Measurements from ENCODE around the gene MYO18B.

MYO18B gene

GRCh38 chr22:26004477-26004876, 262.5 kb downstream of the MYO18B start:
- no peak for DNase-seq

DNA sequence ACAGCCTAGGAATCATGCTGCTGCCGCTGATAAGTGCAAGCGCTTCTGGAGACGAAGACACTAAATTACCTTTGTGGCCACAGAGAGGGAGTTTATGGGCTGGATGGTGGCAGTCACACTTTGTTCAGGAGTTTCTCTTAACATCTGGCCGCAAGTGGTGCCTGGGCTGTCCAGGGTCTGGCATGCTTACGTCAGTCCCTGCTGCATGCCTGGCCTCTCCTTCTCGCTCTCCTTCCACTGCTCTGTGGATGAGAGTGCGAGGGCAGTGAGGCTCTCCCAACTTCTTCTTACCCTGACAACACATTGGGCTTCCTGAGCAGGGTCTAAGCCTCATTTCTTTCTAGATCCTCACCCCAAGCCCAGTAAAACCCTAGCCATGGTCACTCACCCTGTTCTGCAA, 266.6 kb downstream of the MYO18B start:
- no peak for DNase-seq

DNA sequence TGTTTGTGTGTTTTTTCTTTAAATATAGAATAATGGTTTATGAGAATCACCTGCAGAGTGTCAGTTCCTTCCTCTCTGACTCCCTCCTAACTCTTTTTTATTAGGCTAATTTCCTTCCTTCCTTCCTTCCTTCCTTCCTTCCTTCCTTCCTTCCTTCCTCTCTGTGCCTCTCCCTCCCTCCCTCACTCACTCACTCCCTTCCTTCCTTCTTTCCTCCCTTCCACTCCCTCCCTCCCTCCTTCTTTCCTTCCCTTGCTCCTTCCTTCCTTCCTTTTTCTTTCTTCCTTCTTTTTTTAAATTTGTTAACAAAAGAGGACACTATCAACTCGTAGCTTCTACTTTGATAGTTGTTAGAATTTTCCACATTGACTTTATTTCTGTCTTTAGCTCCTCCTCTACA, 274.9 kb downstream of the MYO18B start:
- no peak for DNase-seq

DNA sequence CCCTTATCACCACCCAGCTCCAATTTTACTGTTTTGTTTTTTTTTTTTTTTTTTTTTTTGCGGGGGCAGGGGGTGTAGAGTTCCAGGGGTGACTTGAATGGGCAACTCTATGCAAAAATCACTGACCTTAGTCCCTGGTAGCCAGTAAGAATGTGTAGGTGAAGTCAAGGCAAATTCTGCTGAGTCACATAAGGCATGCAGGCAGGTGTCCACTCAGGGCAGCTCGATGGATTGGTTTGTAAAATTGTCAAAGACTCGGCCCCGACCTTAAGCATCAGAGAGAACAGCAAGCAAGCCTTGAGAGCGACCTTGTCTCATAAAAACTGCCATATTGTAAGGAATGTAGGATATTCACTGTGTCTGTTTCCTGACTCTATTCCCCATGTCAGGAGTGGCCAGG, 275.9 kb downstream of the MYO18B start:
- DNase-seq: no peak

DNA sequence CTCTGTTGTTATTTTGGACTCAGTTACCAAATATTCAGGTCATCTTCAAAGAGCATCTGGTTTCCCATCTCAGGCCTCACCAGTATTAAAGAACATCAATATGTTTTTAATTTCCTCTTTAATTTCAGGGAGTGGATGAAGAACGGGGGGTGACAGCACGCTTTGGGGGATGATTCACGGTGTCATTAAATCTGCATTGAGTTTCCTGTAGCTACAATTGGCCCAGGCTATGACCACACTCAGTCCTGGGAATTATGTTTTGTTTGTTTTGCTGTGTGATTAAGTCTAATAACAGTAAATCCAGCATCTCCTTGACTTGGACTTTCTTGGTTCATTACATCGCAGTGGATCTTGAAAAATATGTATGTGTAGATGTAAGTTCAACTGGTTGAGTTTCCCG, 277.6 kb downstream of the MYO18B start:
- no peak for DNase-seq

- no peak for DNase-seq
These were observed 279.5 kb downstream of the MYO18B start for GRCh38 chr22:26021516-26021915.

DNA sequence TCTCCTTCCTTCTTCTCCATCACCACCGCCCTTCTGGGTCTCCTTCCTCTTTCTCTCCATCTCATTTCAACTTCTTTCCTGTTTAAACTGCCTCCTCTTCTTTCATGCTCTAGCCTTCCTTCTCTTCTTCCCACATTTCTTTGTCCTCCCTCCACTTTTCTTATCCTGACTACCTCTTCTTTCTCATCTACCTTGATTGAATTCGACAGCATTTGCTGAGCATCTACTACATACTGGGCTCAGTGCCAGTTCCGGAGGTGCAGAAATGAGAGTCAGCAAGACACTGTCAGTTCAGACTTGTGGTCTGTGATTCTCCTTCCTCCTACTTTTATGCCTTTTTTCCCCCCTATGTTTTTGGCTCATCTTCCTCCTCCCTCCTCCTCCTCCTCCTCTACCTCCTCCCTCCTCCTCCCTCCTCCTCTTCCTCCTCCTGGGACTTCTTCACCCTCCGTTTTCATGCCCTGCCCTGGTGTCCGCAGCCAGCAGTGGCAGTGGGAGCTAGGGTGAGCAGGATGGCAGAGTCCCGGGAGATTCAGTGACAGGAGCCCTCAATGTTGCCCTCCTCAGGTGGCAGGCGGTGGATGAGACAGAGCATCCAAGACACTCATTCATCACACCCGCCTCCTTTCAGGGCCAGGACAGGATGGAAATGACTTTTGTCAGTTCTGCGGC, 281.3 kb downstream of the MYO18B start:
- DNase-seq: no peak

DNA sequence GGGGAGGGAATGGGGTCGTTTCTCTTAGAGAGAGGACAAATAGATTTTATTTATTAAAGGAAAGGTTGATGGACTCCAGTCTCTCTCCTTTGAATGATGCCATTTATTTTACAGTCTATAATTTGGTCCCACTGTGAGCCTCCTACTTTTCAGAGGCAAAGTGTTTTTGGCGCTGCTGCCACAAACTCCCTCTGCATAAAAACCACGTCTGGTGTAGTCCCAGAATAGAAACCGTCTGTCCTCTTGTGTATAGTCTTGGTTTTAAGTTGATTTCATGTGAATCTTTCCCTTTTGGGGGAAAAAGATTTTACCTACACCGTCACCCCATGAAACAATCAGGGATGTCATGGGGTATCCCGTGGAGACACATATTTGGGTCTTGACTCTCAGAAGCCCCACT, 283.6 kb downstream of the MYO18B start:
- DNase-seq: no peak

DNA sequence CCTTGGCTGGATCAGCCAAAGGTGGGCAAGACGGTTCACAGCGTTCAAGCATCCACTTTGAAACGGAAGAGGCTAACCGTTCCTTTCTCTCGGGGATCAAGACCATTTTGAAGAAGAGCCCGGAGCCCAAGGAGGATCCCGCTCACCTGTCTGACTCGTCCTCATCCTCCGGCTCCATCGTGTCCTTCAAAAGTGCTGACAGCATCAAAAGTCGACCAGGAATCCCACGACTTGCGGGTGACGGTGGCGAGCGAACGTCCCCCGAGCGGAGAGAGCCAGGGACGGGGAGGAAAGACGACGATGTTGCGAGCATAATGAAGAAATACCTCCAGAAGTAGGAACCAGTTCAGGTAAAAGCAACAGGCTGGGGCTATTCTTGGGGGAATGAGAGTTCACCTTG, 285.4 kb downstream of the MYO18B start:
- no peak for DNase-seq

- no peak for DNase-seq
These were observed 289.7 kb downstream of the MYO18B start for GRCh38 chr22:26031641-26032040.

GRCh38 chr22:26033071-26033470, 291.1 kb downstream of the MYO18B start:
- DNase-seq: no peak

- DNase-seq: no peak
These were observed 291.6 kb downstream of the MYO18B start for GRCh38 chr22:26033586-26033985.

DNA sequence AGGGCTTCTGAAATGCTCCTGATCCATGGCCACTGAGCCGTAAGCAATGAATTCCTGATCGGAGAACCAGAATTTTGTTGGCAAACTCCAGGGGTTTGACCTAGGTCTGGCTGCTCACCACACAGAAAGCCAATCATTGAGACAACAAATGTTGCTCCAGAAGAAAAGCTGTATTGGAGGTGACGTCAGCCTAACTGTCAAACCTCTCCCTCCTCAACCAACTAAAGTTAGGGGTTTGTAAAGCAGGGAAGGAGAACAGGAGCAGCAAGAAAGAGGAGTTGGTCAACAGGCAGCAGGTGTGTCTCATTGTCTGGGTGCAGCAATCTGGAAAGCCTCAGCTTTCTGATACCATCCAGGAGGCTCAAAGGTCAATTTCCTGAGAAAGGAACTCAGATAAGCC, 293.5 kb downstream of the MYO18B start:
- DNase-seq: no peak

DNA sequence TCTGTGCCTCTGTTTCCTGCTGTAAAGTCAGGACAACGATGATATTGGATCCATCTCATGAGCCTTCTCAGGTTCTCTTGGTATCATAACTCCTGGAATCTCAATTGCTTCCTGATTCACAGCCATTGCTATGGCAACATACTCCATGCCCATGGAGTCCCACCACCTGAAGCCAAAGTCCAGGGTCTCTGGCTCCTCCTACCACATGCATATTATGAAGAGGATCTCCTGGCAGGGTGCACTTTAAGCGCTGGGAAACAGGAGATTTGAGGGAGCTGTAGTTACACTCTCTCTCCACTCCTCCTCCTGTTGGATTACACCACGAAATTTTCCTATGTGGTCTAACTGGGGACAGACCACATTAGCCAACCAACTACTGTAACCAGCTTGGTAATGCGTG, 296.4 kb downstream of the MYO18B start:
- no peak for DNase-seq

GRCh38 chr22:26041931-26042330, 299.9 kb downstream of the MYO18B start:
- no peak for DNase-seq

DNA sequence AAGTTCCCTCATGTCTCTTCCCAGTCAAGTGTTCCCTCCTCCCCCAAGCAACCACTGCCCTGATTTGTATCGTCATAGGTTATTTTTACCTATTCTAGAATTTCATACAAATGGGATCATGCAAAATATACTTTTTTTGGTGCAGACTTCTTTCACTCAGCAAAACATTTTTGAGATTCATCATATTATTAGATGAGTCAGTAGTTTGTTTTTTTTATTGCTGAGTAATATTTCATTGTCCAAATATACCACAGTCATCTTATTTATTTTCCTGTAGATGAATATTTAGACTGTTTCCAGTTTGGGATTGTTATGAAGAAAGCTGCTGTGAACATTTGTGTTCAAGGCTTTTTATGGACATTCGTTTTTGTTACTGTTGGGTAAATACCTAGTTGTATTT, 301.0 kb downstream of the MYO18B start:
- DNase-seq: no peak

DNA sequence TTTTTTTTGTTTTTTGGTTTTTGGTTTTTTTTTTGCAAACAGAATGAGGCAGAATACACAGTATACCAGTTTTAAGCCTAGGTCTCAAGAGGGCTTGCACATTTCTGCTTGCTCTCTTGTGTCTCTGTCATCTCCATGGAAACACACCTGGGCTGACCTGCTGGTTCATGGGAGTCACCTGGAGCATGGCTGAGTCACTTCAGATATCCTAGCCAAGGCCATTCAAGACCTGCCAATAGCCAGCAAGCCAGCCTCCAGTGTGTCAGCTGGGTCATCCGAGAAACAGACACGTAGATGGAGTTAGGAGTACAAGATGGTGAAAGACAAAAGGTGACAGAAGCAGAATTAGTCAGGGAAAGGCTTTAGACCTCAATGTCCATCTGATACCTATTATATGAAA, 303.1 kb downstream of the MYO18B start:
- DNase-seq: no peak

- no peak for DNase-seq
These were observed 303.9 kb downstream of the MYO18B start for GRCh38 chr22:26045860-26046259.

- no peak for DNase-seq
These were observed 305.5 kb downstream of the MYO18B start for GRCh38 chr22:26047516-26047915.

DNA sequence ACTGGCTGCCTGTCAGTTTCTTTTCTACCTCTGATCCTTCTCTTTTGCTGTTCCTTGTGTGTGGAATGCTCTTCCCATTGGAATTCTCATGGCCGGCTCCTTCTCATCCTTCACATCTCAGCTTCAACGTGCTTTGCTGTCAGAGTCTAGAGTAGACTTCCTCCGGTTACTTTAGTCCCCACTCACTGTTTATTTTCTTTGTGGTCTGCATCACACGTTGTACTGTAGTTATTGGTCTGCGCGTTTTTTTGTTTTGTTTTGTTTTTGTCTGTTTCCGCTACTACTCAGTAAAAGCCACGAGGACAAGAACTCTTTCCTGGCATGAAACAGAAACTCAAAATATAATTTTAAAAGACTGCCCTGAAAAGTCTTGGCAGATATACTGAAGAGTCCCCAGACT, 305.9 kb downstream of the MYO18B start:
- no peak for DNase-seq

GRCh38 chr22:26050079-26050478, 308.1 kb downstream of the MYO18B start:
- DNase-seq: no peak

- DNase-seq: no peak
These were observed 311.8 kb downstream of the MYO18B start for GRCh38 chr22:26053737-26054316.

GRCh38 chr22:26054841-26055605, 313.0 kb downstream of the MYO18B start:
- DNase-seq: no peak

DNA sequence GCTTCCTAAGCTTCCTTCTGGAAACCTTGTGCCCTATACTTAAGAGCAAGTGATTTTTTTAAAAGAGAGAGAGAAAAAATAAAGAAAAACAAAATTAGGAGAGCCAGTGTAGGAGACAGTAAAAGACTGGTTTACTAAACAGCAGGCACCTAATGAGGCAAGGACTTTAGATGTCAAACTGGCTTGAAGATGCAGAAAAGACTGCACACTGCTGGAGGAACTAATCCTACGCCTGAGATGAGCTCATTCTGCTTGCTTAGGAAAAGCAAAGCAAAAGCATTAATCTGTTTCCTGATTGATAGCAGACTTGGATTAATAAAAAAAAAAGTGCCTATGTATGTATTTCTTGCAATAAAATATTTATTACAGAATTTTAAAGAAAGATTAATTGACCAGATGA, 313.7 kb downstream of the MYO18B start:
- no peak for DNase-seq
